Right ventricle myocardium inferior (tissue), 1 donor: Measurements from ENCODE around the gene TIGIT. TPM values are rescaled to one million over a fixed set of nuclear protein-coding genes. Genes with fewer than 3 reads are reported as not detected.

ENCODE experiments used
- ATAC-seq: fragments of 200-7000 bp; cut with Tn5 transposase; one replicate; pipeline ENCODE4 v1.9.1; 2020; ENCODE audit warnings: mild to moderate bottlenecking, moderate library complexity
- DNase-seq: peaks from one replicate; pipeline ENCODE4 v3.0.0; 2021; ENCODE audit errors: missing footprints
- intact Hi-C: fragments of 100-400 bp; cut with DNase I; formaldehyde crosslinking; loops from one replicate; pipeline ENCODE4 v1.11.0; 2022
- total RNA-seq: library from RNA; stranded (reverse); fragmentation: NEBNext Ultra II Directional; extraction: Animal tissue kit (Norgen Biotek cat#: 25700); gene quantifications from one replicate; pipeline ENCODE4 v1.2.1, GENCODE V29; 2021
- donor health status: DM: no; HTN: yes; CAD: no; lungs with severe emphysema.

The TIGIT gene
- total RNA-seq, 1 donor from 2014 or later, result not detected

DNA sequence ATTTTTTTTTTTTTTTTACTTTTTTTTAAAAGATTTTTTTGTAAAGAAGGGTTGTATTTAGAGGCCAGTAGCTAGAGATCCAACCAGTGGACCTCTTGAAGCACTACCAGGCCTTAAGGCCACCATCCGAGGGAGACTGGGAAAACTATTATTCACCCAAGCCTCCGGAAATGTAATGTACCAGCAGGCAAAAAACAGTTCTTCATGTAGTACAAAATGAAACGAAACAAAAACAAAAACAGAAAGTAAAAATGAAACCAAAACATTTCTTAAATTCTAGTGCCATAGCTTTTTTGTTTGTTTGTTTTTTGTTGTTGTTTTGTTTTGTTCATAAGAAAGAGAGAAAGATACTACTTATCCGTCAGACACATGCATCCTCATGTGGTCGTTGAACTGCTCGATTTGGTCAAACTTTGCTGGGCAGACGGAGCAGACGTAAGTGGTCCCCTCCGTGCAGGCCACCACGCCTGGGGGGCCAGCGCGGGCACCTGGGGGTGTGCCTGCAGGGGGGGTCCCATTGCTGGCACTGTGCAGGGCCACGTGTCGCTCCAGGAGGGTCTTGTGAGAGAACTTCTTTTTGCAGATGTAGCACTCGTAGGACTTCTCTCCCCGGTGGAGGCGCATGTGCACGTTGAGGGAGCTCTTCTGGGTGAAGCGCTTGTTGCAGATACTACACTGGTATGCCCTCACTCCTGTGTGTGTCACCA lies 45.0 kb downstream of the TIGIT start:
- ATAC-seq (no peak), DNase-seq (no peak)
- intact Hi-C loops, result no loop called here

DNA sequence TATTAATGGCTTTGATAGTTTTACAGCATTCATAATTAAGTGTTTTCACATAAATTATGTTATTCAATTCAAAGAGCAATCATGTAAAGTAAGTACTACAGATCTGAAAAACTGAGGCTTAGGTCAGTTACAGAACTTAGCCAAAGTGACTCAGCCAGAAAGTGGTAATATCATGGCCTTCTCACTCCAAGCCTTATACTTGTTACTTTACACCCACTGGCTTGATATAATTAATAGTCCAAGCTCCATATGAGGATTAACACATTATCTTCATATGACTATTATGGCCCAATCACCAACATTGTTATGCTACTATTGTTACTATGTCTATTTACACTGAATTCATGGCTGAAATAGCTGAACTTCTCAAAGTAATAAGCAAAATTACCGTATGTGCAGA lies 50.7 kb downstream of the TIGIT start:
- intact Hi-C loops, result no loop called here
- DNase-seq (no peak), ATAC-seq (no peak)

DNA sequence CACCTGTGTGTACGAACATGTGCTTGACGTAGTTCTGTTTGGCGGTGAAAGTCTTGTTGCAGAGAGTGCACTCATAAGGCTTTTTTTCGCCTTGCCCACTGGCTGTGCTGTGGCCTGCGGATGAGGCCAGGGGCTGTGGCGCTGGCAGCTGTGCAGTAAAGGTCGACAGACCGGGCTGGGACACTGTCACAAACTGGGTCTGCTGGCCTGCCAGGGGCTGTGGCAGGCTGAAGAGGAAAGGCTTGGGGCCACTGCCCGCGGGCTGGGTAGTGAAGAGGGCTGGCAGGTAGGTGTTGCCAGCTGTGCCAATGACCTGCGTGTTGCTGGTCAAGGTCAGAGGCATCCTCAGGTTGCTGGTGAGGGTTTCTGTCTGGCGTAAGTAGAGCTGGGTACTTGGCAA lies 56.4 kb downstream of the TIGIT start:
- ATAC-seq (no peak), DNase-seq (no peak)
- intact Hi-C loops, result no loop called here

DNA sequence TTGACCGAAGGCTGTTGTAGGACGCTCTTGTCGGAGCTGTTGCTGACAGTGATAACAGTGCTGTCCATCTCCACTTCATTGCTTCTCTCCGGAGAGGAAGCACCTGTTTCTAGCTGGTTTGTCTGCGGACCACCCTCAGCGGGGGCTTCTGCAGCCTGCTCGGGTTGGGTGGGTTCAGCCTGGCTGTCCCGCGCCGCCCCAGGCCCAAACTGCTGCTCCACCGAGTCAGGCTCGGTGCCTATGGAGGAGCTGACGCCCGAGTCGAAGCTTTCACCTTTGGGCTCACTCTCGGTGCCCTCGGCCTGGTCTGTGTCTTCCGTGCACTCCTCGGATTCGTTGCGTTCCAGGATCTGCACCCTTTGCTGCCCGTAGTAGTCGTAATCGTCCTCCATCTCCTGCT lies 56.9 kb downstream of the TIGIT start:
- ATAC-seq (no peak), DNase-seq (no peak)
- intact Hi-C loops, result no loop called here

DNA sequence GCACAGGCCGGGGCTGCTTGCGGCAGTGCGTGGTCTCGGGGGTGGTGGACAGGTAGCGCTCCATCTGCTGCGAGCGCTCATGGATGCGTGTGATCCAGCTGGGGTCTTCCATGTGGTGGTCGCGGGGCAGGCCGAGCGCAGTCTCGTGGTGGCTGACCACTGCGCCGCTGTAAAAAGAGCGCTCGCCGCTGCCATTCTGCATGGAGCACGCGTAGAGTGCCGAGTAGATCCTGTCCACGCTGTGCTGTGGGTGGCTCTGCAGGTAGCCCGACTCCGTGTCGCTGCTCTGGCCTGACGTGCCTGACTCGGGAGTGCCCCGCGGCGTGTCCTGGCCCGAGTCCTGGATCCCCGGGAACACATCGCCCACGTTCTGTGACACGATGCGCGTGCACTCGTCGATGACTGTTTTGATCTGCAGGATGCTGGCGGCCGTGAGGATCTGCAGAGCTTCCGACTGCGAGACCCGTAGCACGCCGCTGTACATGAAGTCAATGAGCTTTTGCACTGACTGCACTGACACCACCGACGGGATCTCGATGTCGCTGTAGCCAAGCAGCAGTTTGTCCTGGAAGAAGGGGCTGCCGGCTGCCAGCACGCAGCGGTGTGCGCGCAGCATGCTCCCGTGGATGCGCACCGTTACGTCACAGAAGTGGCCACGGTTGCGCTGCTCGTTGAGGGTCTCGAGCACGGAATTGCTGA lies 57.4 kb downstream of the TIGIT start:
- DNase-seq (no peak), ATAC-seq (peak; percentile 20)
- intact Hi-C loops, result no loop called here

DNA sequence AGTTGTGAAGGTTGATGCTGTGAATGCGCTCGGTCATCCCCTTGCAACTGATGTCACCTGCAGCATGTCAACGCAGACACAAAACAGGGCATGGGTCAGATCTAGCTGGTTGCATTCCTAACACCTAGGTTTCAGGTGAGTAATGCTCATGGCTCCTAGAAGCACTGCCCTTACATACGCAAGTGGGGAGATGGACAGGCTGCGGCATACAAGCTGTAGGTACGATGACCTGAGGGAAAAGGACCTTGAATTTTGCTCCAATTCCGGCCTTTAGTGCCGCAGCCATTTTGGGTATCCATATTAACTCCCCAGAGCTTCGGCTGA lies 58.0 kb downstream of the TIGIT start:
- DNase-seq (no peak), ATAC-seq (no peak)
- intact Hi-C loops, result no loop called here

DNA sequence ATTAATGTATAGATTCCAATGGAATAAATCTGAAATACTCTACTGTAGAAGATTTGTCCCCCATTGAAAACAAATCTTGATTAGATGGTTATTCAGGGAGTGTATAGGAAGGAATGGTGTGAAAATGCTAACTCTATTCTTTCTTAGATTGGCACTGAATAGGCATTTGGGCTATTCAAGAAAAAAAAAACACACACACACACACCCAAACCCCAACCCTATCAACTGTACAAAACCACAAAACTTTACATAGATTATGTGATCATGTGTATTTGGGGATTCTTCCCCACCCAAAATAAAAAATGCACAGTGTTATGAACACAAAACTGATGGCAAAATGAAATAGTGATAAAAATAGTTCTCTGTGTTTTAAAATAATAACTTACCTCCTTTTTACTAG lies 61.8 kb downstream of the TIGIT start:
- no peak for DNase-seq
- intact Hi-C loops, result no loop called here
- ATAC-seq, result no peak

DNA sequence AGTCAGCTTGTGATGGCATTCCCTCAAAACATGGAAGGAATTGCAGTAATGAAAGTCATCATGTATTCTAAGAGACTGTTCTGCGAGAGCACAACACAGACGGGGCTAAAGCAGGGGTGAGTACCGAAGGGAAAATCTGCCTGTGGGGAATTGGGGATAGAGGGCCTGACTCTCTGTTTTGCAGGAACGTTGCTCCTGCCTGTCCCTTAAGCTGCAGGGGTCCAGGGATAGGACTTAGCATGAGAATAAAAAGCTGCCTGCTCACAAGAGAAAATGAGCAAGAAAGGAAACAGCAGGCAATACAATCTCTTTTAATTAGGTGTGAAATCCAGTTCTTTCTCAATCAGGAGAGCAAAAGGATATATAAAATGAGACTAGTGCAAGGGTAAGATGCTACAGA lies 62.2 kb downstream of the TIGIT start:
- ATAC-seq (no peak), DNase-seq (no peak)
- intact Hi-C loops, result no loop called here

DNA sequence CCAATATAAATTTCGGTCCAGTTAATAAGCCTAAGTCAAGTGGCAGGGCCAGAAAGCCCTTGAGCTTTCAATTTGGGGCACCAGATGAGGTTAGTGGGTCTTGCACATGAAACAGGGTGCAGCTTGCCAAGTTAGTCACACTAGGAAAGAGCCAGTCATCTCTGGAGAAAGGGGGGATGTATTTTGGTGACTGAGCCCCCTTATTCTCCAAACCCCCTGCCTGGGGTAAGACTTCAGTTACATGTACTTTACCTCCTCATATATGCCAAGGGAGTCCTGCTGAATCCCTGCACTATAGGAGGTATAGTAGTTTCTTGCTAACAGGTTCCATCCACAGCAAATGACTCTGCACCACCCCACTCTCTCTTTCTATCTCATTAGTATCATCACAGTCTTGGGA lies 62.7 kb downstream of the TIGIT start:
- no peak for DNase-seq
- intact Hi-C loops, result no loop called here
- ATAC-seq, result no peak

Other genes with a start within 250 kb of the TIGIT start
- 0.78 TPM for gene CCDC191, start 237.5 kb upstream of the TIGIT start, total RNA-seq
- gene QTRT2, start 237.3 kb upstream of the TIGIT start, total RNA-seq, result 4.3 TPM
- gene DRD3, start 115.0 kb upstream of the TIGIT start, total RNA-seq, result not detected
- not detected for gene ZNF80, start 56.5 kb upstream of the TIGIT start, total RNA-seq